ENCODE data around the gene PLXNA2.

DNA sequence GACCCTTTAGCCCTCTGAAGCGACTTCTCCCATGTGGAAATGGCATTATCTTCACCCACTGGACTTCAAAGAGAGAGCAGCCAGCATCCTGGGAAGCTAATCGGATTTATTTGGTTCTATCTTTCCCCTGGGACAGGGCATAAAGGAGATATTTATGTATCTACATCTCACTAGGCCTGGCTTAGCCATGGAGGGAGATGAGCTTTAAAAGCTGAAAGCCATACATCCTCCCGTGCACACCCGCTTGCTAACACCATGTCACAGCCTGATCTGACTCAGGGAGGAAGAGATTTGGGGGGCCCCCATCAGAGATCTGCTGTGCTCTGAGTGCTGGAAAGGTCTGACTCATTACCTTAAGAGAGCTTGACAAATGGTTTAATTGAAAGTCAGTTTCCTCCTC is 155.9 kb downstream of the PLXNA2 start:
- TF ChIP-seq, protein P1, sequence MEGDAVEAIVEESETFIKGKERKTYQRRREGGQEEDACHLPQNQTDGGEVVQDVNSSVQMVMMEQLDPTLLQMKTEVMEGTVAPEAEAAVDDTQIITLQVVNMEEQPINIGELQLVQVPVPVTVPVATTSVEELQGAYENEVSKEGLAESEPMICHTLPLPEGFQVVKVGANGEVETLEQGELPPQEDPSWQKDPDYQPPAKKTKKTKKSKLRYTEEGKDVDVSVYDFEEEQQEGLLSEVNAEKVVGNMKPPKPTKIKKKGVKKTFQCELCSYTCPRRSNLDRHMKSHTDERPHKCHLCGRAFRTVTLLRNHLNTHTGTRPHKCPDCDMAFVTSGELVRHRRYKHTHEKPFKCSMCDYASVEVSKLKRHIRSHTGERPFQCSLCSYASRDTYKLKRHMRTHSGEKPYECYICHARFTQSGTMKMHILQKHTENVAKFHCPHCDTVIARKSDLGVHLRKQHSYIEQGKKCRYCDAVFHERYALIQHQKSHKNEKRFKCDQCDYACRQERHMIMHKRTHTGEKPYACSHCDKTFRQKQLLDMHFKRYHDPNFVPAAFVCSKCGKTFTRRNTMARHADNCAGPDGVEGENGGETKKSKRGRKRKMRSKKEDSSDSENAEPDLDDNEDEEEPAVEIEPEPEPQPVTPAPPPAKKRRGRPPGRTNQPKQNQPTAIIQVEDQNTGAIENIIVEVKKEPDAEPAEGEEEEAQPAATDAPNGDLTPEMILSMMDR (IDR thresholded peaks at IDR 0.05), result no peak
- TF ChIP-seq POLR2A (IDR thresholded peaks at IDR 0.05) (no peak), EP300 (IDR thresholded peaks at IDR 0.05) (no peak), POLR2AphosphoS5 (IDR thresholded peaks at IDR 0.05) (no peak)
